Measurements from ENCODE around the gene ZNF362. TPM values are rescaled to one million over a fixed set of nuclear protein-coding genes. Genes with fewer than 3 reads are reported as not detected.

Gene ZNF362
- total RNA-seq, 1 experiment from 2014 or later = 11.1 TPM

DNA sequence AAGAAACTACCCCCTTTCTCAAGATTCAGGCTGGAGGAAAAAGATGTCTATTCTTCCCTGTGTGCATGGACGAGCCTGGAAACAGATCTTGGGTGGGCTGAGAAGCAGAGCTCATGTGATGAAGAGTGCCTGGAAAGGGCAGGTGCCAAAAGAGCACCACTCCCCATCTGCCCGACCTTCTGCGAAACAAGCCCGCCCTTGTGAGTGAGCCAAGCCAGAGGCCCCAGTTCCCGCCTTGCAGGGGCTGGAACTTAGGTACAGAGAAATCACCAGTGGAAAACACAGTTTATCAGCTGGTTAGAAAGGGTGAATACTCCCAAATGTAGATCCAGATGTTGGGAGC lies 91.3 kb downstream of the ZNF362 start:
- BruUV-seq (replicated peaks) = no TSS peak
- Histone ChIP-seq H4K20me1 (ENCODE audit: insufficient read depth) (no peaks in the 10 kb centered on the region), H3K4me2 (ENCODE audit: low read length) (peak overlapping the region; percentile 90), H3K9me3 (ENCODE audit: control insufficient read depth in 1 of 2, insufficient read depth in 1 of 2, low read depth in 1 of 2, low read length in 2 of 2) (no peaks in the 10 kb centered on the region), H3K36me3 (ENCODE audit: control insufficient read depth in 1 of 2, insufficient read depth in 2 of 2, low read length in 2 of 2) (peaks cover 22 to 27% of the 10 kb centered on the region in 2 experiments), H3K9ac (ENCODE audit: low read length) (peak overlapping the region; percentile 76), H3K27ac (ENCODE audit: low read depth, low read length) (peak overlapping the region; percentile 85), H2AFZ (ENCODE audit: low read depth, low read length, poor library complexity, severe bottlenecking) (no peak overlapping the region), H3K27me3 (ENCODE audit: insufficient read depth, low read length) (no peaks in the 10 kb centered on the region), H3K4me3 (replicated peaks in 1 of 2; ENCODE audit: low read depth in 1 of 2, low read length in 2 of 2) (peak overlapping the region; percentile 69 to 81), H3K79me2 (ENCODE audit: insufficient read depth, low read length) (peaks cover 69% of the 10 kb centered on the region), H3K4me1 (ENCODE audit: control insufficient read depth in 1 of 2, insufficient read depth in 2 of 2, low read length in 2 of 2) (peaks cover 25 to 61% of the 10 kb centered on the region in 2 experiments), H3K9me2 (ENCODE audit: insufficient read depth) (no peaks in the 10 kb centered on the region)
- intact Hi-C loops (cut with micrococcal nuclease) = loop anchor here (10.0 kb wide), 1 partner anchor 223 kb away; no protein-coding TSS in a partner anchor
- DNase-seq (ENCODE audit: low read depth, low spot score) (no peak), ATAC-seq (no peak)
- ChIA-PET RAD21 (ENCODE audit: low non-redundant PET in 1 of 2, low total read pairs in 2 of 2, uncharacterized antibody in 2 of 2, unreplicated experiment in 2 of 2) (no interaction called here), CTCF (interaction anchor here (1.0 kb wide), 1 partner anchor 285 kb away, joined by 4 read pairs; no protein-coding TSS in a partner anchor), POLR2A (interaction anchor here (1.0 kb wide), 1 partner anchor 27 kb away, joined by 3 read pairs; no protein-coding TSS in a partner anchor)
- TF ChIP-seq POLR2AphosphoS5 (IDR thresholded peaks at IDR 0.05; ENCODE audit: low read depth, low read length) = peak; percentile 51; the same call in 1 of the 2 replicates
- no peak for TF ChIP-seq EZH2 (IDR thresholded peaks at IDR 0.05)
- no peak for TF ChIP-seq ELF1 (IDR thresholded peaks at IDR 0.05; ENCODE audit: borderline replicate concordance, low read depth)

GRCh38 chr1:33348194-33348593 lies 91.9 kb downstream of the ZNF362 start:
- no peak for DNase-seq (ENCODE audit: low read depth, low spot score)
- Histone ChIP-seq H3K36me3 (ENCODE audit: control insufficient read depth in 1 of 2, insufficient read depth in 2 of 2, low read length in 2 of 2) (peaks cover 17 to 22% of the 10 kb centered on the region in 2 experiments), H3K4me3 (replicated peaks in 1 of 2; ENCODE audit: low read depth in 1 of 2, low read length in 2 of 2) (peak overlapping the region; percentile 69 to 81)

More at GRCh38 chr1:33348194-33348593, 91.9 kb downstream of the ZNF362 start:
- peak overlapping the region; percentile 76 for H3K9ac ChIP-seq (ENCODE audit: low read length)
- TF ChIP-seq ZBTB33 (IDR thresholded peaks at IDR 0.05; ENCODE audit: extremely low read depth, insufficient replicate concordance, low read length) (no peak), SP1 (IDR thresholded peaks at IDR 0.05; ENCODE audit: low read depth) (no peak), CEBPB (IDR thresholded peaks at IDR 0.05; ENCODE audit: low read depth) (no peak), FOSL1 (IDR thresholded peaks at IDR 0.05; ENCODE audit: low read depth) (no peak), TCF7L2 (IDR thresholded peaks at IDR 0.05; ENCODE audit: borderline replicate concordance, extremely low read depth, insufficient read depth, insufficient read length) (no peak)
- peaks cover 25 to 56% of the 10 kb centered on the region in 2 experiments for H3K4me1 ChIP-seq (ENCODE audit: control insufficient read depth in 1 of 2, insufficient read depth in 2 of 2, low read length in 2 of 2)
- no peaks in the 10 kb centered on the region for H3K9me3 ChIP-seq (ENCODE audit: control insufficient read depth in 1 of 2, insufficient read depth in 1 of 2, low read depth in 1 of 2, low read length in 2 of 2)
- no peaks in the 10 kb centered on the region for H3K27me3 ChIP-seq (ENCODE audit: insufficient read depth, low read length)
- peak overlapping the region; percentile 85 for H3K27ac ChIP-seq (ENCODE audit: low read depth, low read length)
- BruUV-seq (replicated peaks) = no TSS peak
- peak overlapping the region; percentile 90 for H3K4me2 ChIP-seq (ENCODE audit: low read length)
- POLR2A ChIA-PET = no interaction called here
- H2AFZ ChIP-seq (ENCODE audit: low read depth, low read length, poor library complexity, severe bottlenecking) = no peak overlapping the region
- peaks cover 64% of the 10 kb centered on the region for H3K79me2 ChIP-seq (ENCODE audit: insufficient read depth, low read length)
- no peaks in the 10 kb centered on the region for H4K20me1 ChIP-seq (ENCODE audit: insufficient read depth)
- no peak for ATAC-seq
- intact Hi-C loops (cut with micrococcal nuclease) = loop anchor here (10.0 kb wide), 1 partner anchor 223 kb away; no protein-coding TSS in a partner anchor
- H3K9me2 ChIP-seq (ENCODE audit: insufficient read depth) = no peaks in the 10 kb centered on the region
- CTCF ChIA-PET = no interaction called here
- RAD21 ChIA-PET (ENCODE audit: low non-redundant PET in 1 of 2, low total read pairs in 2 of 2, uncharacterized antibody in 2 of 2, unreplicated experiment in 2 of 2) = no interaction called here

All from HCT116 (cell line).